K562 (cell line): Measurements from ENCODE around the gene SIT1.

Experiments used
- SIRT6 ChIP-seq: IDR thresholded peaks from one replicate; pipeline ENCODE4 v1.6.1; 2012; ENCODE audit warnings: low read depth, mild to moderate bottlenecking, control low read depth, inconsistent platforms, low read length, moderate library complexity
- TF ChIP-seq, protein P1 (sequence below): fragments of 450-650 bp; IDR thresholded peaks from 2 replicates; pipeline ENCODE4 v1.6.1; 2016

DNA sequence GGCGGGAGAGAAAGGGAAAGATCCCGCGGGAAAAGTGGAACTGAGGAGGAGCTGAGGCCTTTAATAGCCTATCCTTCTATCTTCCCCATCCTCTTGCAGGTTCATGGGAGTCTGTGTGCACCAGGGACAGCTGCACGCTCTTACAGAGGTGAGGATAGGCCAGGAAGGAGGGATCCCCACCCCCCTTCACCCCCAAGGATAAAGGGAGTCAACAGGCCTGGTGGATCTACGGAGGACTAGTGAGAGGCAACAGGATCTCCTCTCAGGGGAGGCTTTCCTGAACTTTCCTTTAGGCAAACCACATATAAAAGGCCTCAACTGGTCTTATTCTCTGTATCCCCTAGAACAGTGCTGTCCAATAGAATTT lies 44.6 kb downstream of the SIT1 start:
- TF ChIP-seq SIRT6, result no peak
- TF ChIP-seq, protein P1, sequence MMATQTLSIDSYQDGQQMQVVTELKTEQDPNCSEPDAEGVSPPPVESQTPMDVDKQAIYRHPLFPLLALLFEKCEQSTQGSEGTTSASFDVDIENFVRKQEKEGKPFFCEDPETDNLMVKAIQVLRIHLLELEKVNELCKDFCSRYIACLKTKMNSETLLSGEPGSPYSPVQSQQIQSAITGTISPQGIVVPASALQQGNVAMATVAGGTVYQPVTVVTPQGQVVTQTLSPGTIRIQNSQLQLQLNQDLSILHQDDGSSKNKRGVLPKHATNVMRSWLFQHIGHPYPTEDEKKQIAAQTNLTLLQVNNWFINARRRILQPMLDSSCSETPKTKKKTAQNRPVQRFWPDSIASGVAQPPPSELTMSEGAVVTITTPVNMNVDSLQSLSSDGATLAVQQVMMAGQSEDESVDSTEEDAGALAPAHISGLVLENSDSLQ, result no peak
